Measurements from ENCODE around the gene SMC6.

GRCh38 chr2:17708501-17708900, 45.1 kb downstream of the SMC6 start:
- TF ChIP-seq CTCF (IDR thresholded peaks at IDR 0.05; ENCODE audit: low read depth, low read length) (no peak), EZH2phosphoT487 (IDR thresholded peaks at IDR 0.05; ENCODE audit: low read depth) (no peak)

All from OCI-LY3 (cell line).